WTC11 (cell line): ENCODE results near the gene EBP.

Experiments used
- ERG ChIP-seq: fragments of 250-450 bp; sonication (Bioruptor Pico); IDR thresholded peaks from 2 replicates; pipeline ENCODE4 v1.8.0; 2021; ENCODE audit warnings: mild to moderate bottlenecking
- NFE2L1 ChIP-seq: sonication (generic); formaldehyde crosslinking; IDR thresholded peaks from 2 replicates; pipeline ENCODE4 v1.8.1; 2023; ENCODE audit warnings: missing genetic modification reagents
- USF2 ChIP-seq: sonication (generic); formaldehyde crosslinking; IDR thresholded peaks from 2 replicates; pipeline ENCODE4 v1.8.1; 2023; ENCODE audit warnings: mild to moderate bottlenecking, missing genetic modification reagents, moderate library complexity
- TF ChIP-seq, protein P1 (sequence below): fragments of 200-600 bp; IDR thresholded peaks from 2 replicates; pipeline ENCODE4 v1.8.0; 2022; ENCODE audit warnings: antibody characterized with exemption
- TF ChIP-seq, protein P2 (sequence below): sonication (generic); formaldehyde crosslinking; IDR thresholded peaks from 2 replicates; pipeline ENCODE4 v1.8.0; 2023; ENCODE audit warnings: missing genetic modification reagents

DNA sequence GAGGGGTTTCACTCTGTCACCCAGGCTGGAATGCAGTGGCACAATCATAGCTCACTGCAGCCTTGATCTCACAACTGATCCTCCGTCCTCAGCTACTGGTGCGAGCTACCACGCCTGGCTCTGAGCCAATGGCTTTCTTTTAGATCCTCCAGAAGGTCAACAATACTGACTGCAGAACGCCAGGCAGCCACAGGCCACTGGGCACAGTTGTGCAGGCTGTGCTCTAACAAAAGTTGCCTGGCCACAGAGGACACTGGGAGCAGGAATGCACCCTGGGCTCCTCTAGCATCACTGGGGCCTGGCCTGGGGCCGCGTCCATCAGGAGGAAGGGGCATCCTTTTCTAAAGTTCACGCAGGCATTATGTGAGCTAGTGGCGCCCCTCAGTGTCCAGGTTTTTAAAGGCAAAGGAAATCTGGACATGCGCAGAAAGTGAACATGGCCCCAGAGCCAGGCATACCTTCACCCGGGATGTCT lies 27.7 kb upstream of the EBP start:
- TF ChIP-seq ERG (CRISPR knock-in tag) = no peak
- no peak for TF ChIP-seq USF2 (CRISPR knock-in tag)
- TF ChIP-seq NFE2L1 (CRISPR knock-in tag) = no peak
- TF ChIP-seq, protein P1, sequence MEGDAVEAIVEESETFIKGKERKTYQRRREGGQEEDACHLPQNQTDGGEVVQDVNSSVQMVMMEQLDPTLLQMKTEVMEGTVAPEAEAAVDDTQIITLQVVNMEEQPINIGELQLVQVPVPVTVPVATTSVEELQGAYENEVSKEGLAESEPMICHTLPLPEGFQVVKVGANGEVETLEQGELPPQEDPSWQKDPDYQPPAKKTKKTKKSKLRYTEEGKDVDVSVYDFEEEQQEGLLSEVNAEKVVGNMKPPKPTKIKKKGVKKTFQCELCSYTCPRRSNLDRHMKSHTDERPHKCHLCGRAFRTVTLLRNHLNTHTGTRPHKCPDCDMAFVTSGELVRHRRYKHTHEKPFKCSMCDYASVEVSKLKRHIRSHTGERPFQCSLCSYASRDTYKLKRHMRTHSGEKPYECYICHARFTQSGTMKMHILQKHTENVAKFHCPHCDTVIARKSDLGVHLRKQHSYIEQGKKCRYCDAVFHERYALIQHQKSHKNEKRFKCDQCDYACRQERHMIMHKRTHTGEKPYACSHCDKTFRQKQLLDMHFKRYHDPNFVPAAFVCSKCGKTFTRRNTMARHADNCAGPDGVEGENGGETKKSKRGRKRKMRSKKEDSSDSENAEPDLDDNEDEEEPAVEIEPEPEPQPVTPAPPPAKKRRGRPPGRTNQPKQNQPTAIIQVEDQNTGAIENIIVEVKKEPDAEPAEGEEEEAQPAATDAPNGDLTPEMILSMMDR = no peak
- TF ChIP-seq, protein P2, sequence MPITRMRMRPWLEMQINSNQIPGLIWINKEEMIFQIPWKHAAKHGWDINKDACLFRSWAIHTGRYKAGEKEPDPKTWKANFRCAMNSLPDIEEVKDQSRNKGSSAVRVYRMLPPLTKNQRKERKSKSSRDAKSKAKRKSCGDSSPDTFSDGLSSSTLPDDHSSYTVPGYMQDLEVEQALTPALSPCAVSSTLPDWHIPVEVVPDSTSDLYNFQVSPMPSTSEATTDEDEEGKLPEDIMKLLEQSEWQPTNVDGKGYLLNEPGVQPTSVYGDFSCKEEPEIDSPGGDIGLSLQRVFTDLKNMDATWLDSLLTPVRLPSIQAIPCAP (CRISPR knock-in tag) = no peak
